GM21786 (cell line): Measurements from ENCODE around the gene VAMP8.
A peak's percentile ranks its signal among the peaks of the same experiment; 100 is the strongest.
"Not testable (repeated sequence)": the region's sequence is repeated elsewhere in the genome, so short reads cannot be mapped to it uniquely, and the experiment has no call there.

Experiments used
- ATAC-seq: cut with Tn5 transposase; IDR thresholded peaks from one replicate; pipeline ENCODE4 v1.9.1; 2021; ENCODE audit not compliant: unreplicated experiment

The VAMP8 gene

DNA sequence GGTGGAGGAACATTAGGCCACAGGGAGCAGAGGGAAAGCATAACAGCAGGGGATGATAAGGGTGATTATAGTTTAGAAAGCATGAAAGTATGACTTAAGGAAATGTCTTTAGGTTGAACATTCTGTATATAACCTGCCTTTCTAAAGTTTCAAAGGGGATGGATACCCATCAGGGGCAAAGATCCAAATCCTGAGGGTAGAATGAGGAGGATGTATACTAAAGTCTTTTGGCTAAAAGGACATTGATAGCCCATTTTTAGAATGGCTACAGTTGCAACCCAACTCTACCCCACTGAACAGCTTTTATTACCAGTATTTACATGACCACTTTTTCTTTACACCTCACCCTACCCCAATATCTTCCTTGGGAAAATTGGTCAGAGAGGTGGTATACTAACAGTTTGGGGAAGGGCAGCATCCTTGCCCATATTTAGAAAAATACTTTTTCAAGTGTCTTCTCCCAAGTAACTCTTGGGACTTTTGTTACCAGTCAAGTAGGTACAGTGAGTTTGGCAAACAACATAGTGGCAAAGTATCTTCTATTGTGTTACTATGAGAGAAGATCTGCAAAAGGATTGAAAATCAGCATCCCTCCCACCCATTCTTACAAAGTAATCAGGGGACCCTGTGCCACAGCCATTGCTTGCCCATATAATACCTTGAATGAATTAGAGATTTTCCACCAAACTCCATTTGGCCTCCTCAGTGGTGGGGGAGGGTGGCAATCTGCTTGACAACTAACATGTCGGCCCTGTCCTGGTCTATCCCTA, 30.1 kb upstream of the VAMP8 start:
- ATAC-seq = no peak

DNA sequence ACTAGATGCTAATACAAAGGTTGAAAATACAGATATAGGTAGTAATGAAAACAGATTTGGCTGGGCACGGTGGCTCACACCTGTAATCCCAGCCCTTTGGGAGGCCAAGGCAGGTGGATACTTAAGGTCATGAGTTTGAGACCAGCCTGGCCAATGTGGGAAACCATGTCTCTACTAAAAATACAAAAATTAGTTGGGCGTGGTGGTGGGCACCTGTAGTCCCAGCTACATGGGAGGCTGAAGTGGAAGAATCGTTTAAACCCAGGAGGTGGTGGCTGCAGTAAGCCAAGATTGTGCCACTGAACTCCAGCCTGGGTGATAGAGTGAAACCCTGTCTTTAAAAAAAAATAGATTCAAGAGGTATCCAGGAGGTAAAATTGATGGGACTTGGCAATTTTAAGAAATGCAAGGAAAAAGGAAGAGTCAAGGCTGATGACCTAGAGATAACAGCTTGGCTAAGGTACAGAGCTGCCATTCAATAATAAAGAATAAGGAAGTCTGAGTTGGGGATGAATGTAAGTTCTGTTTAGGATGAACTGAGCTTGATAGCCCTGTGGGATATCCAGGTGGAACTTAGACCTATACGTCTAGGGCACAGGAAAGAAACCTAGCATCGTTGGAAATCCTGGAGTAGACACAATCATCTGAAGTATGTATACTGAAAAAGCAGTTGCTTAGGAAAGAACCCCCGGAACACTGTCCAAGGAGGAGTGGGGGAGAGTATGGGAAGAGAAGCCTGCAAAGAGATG, 29.4 kb upstream of the VAMP8 start:
- ATAC-seq = no peak

DNA sequence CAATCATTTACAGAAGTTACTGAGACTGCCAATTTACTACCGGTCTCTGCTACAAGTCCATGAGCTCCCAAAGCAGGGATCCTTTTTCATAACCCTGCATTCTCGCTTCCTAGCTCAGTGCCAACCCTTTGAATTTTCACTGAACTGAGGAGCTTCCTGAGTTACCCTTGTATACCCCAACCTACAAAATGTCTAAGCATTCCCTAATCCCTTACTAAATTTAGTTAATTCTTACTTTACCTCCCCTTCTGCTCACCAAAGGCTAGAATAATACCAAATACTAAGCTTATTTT, 28.8 kb upstream of the VAMP8 start:
- no peak for ATAC-seq

- no peak for ATAC-seq
Observed at GRCh38 chr2:85549095-85549494, 28.3 kb upstream of the VAMP8 start.

GRCh38 chr2:85549826-85550225, 27.6 kb upstream of the VAMP8 start:
- no peak for ATAC-seq

DNA sequence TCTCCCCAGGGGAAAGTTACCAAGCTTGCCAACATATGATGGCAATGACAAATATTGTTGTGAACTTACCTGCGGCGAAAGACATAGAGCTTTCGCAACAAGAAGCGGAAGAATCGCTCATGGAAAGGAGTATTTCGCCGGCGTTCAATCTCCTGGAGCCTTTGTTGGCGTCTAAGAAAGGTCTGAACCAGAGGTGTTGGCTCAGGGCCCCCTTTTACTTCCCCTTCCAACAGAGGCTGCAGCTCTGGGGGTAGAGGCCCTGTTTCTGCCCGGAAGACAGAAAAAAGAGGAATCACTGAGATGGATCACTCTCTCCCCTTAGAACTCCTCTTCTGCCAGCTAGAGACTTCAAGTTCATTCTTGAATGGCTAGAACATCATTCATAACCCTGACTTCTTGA, 26.9 kb upstream of the VAMP8 start:
- ATAC-seq = no peak

- peak; percentile 63 for ATAC-seq
Observed at GRCh38 chr2:85551698-85552678, 25.4 kb upstream of the VAMP8 start.

- ATAC-seq = no peak
Observed at GRCh38 chr2:85553184-85553583, 24.2 kb upstream of the VAMP8 start.

- no peak for ATAC-seq
Observed at GRCh38 chr2:85554980-85555612, 22.3 kb upstream of the VAMP8 start.

GRCh38 chr2:85557130-85557529, 20.3 kb upstream of the VAMP8 start:
- ATAC-seq = no peak

GRCh38 chr2:85558160-85558559, 19.2 kb upstream of the VAMP8 start:
- ATAC-seq = no peak

DNA sequence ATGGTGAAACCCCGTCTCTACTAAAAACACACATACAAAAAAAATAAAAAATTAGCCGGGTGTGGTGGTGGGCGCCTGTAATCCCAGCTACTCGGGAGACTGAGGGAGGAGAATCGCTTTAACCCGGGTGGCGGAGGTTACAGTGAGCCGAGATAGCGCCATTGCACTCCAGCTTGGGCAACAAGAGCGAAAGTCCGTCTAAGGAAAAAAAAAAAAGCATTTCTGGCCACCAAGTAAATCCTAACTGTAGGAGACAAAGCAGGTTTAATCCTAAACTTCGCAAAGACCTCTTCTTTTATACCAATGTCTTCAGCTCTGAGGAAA, 17.0 kb upstream of the VAMP8 start:
- not testable (repeated sequence) for ATAC-seq

DNA sequence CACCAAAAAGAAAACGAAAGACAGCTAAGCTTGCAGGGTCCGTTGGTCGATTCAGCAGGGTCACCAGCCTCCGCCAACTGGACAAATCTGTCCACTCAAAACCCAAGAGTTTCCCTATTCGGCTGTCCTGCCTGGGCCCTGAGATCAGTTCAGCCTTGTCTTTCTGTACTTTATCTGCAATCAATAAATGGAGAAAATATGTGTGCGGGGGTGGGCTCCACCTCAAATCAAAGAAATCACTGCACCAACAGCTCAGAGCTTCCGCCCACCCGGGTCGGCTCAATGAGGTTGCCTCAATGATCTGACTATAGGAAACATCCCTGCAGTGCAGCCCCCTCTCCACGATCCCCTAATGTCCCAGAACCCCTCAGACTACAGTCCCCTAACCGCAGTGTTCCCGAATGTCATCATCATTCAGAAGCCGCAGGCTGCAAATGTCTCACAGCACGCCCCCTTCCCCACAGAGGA, 16.5 kb upstream of the VAMP8 start:
- ATAC-seq = peak; percentile 14

DNA sequence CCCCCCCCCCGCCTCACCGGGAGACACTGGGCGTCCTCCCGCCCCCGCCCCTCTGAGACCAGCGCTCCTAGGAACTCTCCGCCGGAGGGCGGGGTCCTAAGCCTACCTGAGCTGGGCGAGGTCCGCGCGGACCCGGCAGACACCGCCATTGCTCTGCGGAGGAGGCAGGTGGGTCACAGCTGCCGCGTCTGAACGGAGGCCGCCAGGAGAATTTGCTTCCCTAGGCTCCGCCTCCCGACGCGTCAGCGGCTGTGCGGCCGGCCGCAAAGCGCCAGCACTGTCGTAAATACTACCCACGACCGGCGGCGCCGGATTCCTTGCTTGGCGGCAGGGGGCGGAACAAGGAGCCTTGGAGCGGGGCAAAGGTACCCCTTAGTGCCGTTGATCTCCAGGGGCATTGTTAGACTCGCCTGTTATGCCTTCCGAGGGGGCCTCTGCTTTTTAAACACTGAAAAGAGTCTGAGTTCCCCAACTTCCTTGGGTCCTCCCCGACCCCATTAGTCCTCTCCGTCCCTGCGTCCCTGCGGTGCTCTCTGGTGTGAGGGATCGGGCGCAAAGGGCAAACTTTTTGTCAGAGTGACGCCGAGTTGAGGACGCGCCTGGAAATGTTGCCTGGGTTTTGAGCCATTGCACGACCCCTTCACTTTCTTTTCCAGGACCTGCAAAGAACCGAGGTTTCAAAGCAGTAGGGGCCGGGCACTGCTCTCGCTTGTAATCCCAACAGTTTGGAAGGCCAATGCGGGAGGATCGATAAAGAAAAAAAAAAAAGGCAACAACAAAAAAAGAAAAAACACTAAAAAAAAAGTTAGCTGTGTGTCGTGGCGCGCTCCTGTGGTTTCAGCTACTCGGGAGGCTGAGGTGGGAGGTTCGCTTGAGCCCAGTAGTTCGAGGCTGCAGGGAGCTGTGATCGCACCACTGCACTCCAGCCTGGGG, 15.8 kb upstream of the VAMP8 start, which contains the start of gene GGCX:
GGCX (minus strand) TSS at position 214 of the 933 bp plus-strand sequence; CDS start at position 149, 65 bp downstream.
- peak; percentile 89 for ATAC-seq

DNA sequence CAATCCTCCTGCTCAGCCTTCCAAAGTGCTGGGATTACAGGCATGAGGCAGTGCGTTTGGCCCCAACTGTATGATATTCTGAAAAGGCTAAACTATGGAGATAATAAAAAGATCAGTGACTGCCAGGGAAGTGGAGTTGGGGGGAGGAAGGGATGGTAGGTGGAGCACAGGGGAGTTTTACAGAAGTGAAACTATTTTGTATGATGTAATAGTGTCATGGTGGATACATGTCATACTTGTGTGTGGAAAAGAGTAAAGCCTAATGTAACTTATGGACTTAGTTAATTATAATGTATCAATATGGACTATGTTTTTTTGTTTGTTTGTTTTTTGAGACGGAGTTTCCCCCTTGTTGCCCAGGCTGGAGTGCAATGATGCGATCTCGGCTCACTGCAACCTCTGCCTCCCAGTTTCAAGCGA, 13.2 kb upstream of the VAMP8 start:
- ATAC-seq = no peak

- no peak for ATAC-seq
Observed at GRCh38 chr2:85566265-85566664, 11.1 kb upstream of the VAMP8 start.

DNA sequence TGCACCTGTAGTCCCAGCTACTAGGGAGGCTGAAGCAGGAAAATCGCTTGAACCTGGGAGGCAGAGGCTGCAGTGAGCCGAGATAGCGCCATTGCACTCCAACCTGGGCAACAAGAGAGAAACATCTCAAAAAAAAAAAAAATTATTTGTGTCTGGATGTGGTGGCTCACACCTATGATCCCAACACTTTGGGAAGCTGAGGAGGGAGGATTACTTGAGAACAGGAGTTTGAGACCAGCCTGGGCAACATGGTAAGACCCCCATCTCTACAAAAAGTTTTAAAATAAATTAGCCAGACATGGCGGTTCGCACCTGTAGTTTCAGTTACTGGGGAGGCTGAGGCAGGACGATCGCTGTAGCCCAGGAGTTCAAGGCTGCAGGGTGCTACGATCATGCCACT, 1.6 kb upstream of the VAMP8 start:
- no peak for ATAC-seq

DNA sequence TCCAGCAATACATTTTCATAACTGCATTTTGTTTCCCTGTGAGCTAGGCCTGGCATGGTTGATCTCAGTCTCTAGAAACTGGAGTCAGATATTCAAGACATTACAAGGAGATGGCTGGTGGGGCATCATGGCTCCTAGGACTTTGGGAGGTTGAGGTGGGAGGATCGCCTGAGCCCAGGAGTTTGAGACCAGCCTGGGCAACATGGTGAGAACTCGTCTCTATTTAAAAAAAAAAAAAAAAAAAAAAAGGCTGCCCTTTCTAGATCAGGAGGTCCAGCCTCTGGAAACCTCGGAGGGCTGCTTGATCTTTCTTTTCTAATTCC, 362 bp upstream of the VAMP8 start:
- no peak for ATAC-seq

- ATAC-seq = peak; percentile 50
Observed at GRCh38 chr2:85578243-85579180, 1.1 kb downstream of the VAMP8 start.
